BJ (cell line): ENCODE results near the gene RTN4RL1. TPM values are rescaled to one million over a fixed set of nuclear protein-coding genes. Genes with fewer than 3 reads are reported as not detected.

ENCODE experiments used
- CTCF ChIA-PET: fragments of 350-600 bp; formaldehyde crosslinking; extraction: SDS; loops from one replicate; lab custom pipeline; 2021; ENCODE audit warnings: antibody characterized with exemption, inconsistent platforms; lab: Yijun Ruan, JAX
- POLR2A ChIA-PET: fragments of 300-600 bp; sonication (Branson Sonifier 250); formaldehyde crosslinking; extraction: SDS; loops from one replicate; lab custom pipeline; 2021; ENCODE audit warnings: antibody characterized with exemption; lab: Charles Lee
- DNase-seq: peaks from one replicate; pipeline ENCODE4 v3.0.0-alpha.2; 2011; ENCODE audit warnings: low read depth
- H3K27me3 ChIP-seq: 2 replicates; pipeline ENCODE4 v1.6.0; 2011; ENCODE audit warnings: low read length; ENCODE audit not compliant: control insufficient read depth, insufficient read depth
- H3K36me3 ChIP-seq: 2 replicates; pipeline ENCODE4 v1.5.1; 2011; ENCODE audit warnings: low read length; ENCODE audit not compliant: control insufficient read depth, insufficient read depth
- H3K4me3 ChIP-seq: 2 replicates; pipeline ENCODE4 v1.5.1; 2011; ENCODE audit warnings: low read depth, mild to moderate bottlenecking, control low read depth, low read length
- polyA plus RNA-seq: library from polyadenylated mRNA; depleted of rRNA; stranded (reverse); fragments of >200 nt; gene quantifications from 2 replicates; pipeline ENCODE4 v1.2.3, GENCODE V29; 2011
- TF ChIP-seq, protein P1 (sequence below): IDR thresholded peaks from 2 replicates; pipeline ENCODE4 v1.5.1; 2011; ENCODE audit warnings: low read depth, mild to moderate bottlenecking, control low read depth, inconsistent platforms, low read length, moderate library complexity; ENCODE audit not compliant: insufficient read depth

The RTN4RL1 gene
- polyA plus RNA-seq, 1 experiment, result 0.32 TPM

DNA sequence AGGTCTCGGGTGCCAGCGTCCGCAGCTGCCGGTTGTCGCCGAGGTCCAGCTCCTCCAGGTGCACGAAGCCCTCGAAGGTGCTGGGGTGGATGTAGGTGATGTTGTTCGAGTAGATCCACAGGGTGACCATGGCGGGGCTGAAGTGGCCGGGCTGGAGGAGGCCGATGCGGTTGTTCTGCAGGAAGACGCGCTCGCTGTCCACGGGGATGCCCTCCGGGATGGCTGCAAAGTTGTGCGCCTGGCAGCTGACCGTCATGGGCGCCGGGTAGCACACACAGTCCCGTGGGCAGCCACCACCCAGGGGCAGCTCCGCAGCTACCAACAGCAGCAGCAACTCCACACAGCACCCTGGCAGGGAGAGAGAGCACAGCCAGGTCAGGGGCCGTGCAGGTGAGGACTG is 87.7 kb downstream of the RTN4RL1 start:
- no peak overlapping the region for H3K4me3 ChIP-seq
- H3K36me3 ChIP-seq, result no peaks in the 10 kb centered on the region
- H3K27me3 ChIP-seq, result no peaks in the 10 kb centered on the region; the same call in 1 of the 2 replicates
- no peak for DNase-seq
- CTCF ChIA-PET, result no interaction called here
- POLR2A ChIA-PET, result no interaction called here
- TF ChIP-seq, protein P1, sequence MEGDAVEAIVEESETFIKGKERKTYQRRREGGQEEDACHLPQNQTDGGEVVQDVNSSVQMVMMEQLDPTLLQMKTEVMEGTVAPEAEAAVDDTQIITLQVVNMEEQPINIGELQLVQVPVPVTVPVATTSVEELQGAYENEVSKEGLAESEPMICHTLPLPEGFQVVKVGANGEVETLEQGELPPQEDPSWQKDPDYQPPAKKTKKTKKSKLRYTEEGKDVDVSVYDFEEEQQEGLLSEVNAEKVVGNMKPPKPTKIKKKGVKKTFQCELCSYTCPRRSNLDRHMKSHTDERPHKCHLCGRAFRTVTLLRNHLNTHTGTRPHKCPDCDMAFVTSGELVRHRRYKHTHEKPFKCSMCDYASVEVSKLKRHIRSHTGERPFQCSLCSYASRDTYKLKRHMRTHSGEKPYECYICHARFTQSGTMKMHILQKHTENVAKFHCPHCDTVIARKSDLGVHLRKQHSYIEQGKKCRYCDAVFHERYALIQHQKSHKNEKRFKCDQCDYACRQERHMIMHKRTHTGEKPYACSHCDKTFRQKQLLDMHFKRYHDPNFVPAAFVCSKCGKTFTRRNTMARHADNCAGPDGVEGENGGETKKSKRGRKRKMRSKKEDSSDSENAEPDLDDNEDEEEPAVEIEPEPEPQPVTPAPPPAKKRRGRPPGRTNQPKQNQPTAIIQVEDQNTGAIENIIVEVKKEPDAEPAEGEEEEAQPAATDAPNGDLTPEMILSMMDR, result no peak

DNA sequence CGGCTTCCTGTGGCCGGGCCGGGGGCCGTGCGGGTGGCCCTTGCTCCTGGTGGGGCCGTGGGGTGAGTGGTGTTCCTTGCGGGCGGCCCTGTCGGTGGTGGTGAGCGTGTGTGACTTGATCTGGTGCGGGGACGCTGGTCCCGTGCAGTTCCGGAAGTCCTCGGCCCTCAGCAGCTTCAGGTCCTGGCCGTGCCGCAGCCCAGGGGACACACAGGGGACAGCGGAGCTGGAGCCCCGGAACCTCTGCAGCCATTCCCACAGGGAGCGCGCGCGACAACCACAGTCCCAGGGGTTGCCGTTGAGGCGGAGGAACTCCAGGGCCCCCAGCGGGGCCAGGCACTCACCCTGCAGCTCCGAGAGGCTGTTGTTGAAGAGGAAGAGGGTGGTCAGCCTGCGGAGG is 88.4 kb downstream of the RTN4RL1 start:
- no peak for DNase-seq
- TF ChIP-seq, protein P1, result no peak
- ChIA-PET POLR2A (no interaction called here), CTCF (no interaction called here)
- Histone ChIP-seq H3K36me3 (no peaks in the 10 kb centered on the region), H3K4me3 (no peak overlapping the region), H3K27me3 (no peaks in the 10 kb centered on the region; the same call in 1 of the 2 replicates)

DNA sequence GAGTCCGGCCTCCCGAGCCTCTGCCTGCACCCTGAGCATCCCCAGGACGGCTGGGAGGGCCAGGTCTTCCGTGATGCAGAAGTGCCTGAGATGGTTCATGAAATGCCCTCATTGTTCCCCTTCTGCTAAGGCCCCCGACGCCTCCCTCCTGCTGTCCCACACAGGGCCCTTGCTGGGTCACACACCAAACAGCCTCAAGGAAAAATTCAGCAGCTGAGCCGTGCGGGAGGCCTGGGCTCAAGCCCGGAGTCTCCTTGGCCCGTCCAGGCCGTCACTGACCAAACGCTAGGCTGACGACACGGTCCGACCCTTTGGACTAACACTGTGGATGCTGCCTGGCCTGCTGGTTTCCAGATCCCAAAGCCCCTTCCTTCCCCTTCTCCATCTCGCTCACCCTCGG is 90.2 kb downstream of the RTN4RL1 start:
- ChIA-PET CTCF (interaction anchor here (0.6 kb wide), 1 partner anchor 981 kb away, joined by 3 read pairs; no protein-coding TSS in a partner anchor), POLR2A (no interaction called here)
- H3K4me3 ChIP-seq, result no peak overlapping the region
- DNase-seq, result no peak
- no peaks in the 10 kb centered on the region for H3K36me3 ChIP-seq
- TF ChIP-seq, protein P1, result no peak
- H3K27me3 ChIP-seq, result peaks cover 2% of the 10 kb centered on the region; the same call in 1 of the 2 replicates

DNA sequence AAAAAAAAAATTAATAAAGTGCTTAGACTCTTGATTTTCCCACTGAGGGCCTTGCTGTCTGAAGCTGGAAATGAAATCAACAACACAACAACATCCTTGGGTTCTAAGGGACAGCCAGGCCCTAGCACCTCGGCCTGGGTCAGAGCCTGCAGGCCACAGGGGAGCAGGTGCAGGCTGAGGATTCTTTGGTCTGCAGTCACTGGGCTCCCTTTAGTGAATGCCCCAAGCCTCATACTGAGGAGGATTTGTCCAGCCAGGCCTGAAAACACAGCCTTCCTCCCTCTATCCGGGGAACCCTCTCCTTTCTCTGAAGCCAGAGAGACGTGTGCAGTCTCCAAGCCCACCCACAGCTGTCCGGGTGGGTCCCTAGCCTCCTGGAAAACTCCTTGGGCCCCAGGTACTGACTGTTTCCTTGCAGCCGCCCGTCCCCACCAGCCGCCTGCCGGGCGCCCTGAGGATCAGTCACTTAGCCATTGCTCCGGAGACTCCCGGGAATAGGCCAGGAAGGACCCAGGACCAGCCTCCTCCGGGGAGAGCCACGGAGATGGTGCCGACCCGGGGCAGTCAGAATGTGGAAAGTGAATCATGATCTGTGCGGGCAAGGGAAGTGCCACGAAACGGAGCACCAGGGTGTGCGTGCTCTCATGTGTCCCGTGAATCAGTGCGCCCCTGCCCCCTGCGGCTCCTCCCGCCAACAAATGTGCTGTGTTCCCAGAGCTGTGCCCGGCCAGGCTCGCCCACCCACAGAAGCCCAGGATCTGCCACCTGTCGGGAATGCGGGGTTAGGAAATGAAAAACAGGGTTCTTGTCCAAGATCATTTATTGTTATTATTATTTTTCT is 91.0 kb downstream of the RTN4RL1 start:
- no peak for DNase-seq
- no peaks in the 10 kb centered on the region for H3K36me3 ChIP-seq
- ChIA-PET POLR2A (no interaction called here), CTCF (interaction anchor here (0.6 kb wide), 2 partner anchors 919 to 981 kb away, joined by 3 read pairs; no protein-coding TSS in a partner anchor)
- no peak overlapping the region for H3K4me3 ChIP-seq
- H3K27me3 ChIP-seq, result peaks cover 2% of the 10 kb centered on the region; the same call in 1 of the 2 replicates
- TF ChIP-seq, protein P1, result no peak

DNA sequence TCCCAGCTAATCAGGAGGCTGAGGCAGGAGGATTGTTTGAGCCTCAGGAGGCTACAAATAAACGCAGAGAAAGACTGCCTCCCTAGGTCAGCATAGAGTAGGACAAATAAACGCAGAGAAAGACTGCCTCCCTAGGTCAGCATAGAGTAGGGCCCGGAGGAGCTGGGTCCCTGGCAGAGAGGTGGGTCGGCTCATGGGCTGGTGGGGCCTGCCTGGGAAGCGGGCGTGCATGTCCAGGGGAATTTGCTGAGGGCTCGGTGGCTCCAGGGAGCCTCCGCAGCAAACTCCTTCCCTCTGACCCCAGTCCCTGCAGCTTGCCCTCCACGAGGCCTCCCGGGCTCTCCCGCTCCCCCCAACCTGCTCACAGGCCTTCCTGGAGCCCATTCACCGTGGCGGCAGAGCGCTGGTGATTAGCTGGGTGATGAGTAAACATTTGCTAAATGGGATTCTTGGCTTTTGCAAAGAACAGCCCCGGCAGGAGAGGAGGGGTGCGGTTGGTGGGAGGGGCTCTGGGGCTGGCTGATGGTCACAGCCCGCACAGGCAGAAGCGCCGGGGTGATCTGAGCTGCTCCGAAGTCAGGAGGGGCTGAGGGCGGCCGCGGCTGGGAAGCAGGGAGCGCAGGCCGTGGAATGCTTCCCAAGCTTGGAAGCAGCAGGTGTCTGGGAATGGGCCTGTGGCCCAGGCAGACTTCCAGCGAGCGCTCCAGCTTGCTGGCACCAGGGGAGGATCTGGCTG is 93.1 kb downstream of the RTN4RL1 start:
- DNase-seq, result no peak
- TF ChIP-seq, protein P1, result no peak
- ChIA-PET CTCF (interaction anchor here (1.0 to 1.1 kb wide), 2 partner anchors 22 to 23 kb away, joined by 3 read pairs; no protein-coding TSS in a partner anchor), POLR2A (no interaction called here)
- Histone ChIP-seq H3K27me3 (peaks cover 2% of the 10 kb centered on the region; the same call in 1 of the 2 replicates), H3K4me3 (no peak overlapping the region), H3K36me3 (no peaks in the 10 kb centered on the region)
